ENCODE results near the gene SERPINA5. TPM values are rescaled to one million over a fixed set of nuclear protein-coding genes. Genes with fewer than 3 reads are reported as not detected.

Gene SERPINA5
- total and polyA plus RNA-seq, 10 of the 15 experiments (the other 5 are each of a cell fraction or from before 2014, with no cell fraction given): 0.90 TPM; not detected in 9

GRCh38 chr14:94621358-94622134 lies 40.3 kb downstream of the SERPINA5 start (continued):
- no peak for TF ChIP-seq ZBTB4 (CRISPR knock-in tag; IDR thresholded peaks at IDR 0.05)
- TF ChIP-seq HCFC1 (IDR thresholded peaks at IDR 0.05; ENCODE audit: low read length): no peak
- TF ChIP-seq PRDM15 (CRISPR knock-in tag; IDR thresholded peaks at IDR 0.05): no peak
- TF ChIP-seq CTCF (IDR thresholded peaks at IDR 0.05 in 2 of 3, conservative IDR thresholded peaks at IDR 0.05 in 1 of 3; ENCODE audit: control insufficient read depth in 2 of 3, extremely low read depth in 1 of 3, insufficient read depth in 1 of 3, low read depth in 3 of 3, low read length in 3 of 3): no peak
- TF ChIP-seq ZNF384 (IDR thresholded peaks at IDR 0.05; ENCODE audit: borderline replicate concordance, low read depth, low read length): no peak
- TF ChIP-seq SREBF2 (IDR thresholded peaks at IDR 0.05; ENCODE audit: low read length): no peak
- TF ChIP-seq TARDBP (IDR thresholded peaks at IDR 0.05; ENCODE audit: borderline replicate concordance): no peak
- TF ChIP-seq BACH1 (IDR thresholded peaks at IDR 0.05; ENCODE audit: borderline replicate concordance): no peak
- no peak for TF ChIP-seq YBX1 (IDR thresholded peaks at IDR 0.05)
- TF ChIP-seq NFXL1 (IDR thresholded peaks at IDR 0.05; ENCODE audit: borderline replicate concordance): no peak
- no peak for TF ChIP-seq FOS (IDR thresholded peaks at IDR 0.05; ENCODE audit: borderline replicate concordance, extremely low read depth, insufficient read length)
- no peak for TF ChIP-seq BMI1 (IDR thresholded peaks at IDR 0.05; ENCODE audit: borderline replicate concordance)
